Omental fat pad (tissue), 4 donors: ENCODE data around the gene YJU2. TPM values are rescaled to one million over a fixed set of nuclear protein-coding genes. Genes with fewer than 3 reads are reported as not detected.

ENCODE experiments used
- ATAC-seq: fragments of 150-250 bp; one replicate; pipeline ENCODE4 v1.9.1; 2016; ENCODE audit warnings: mild to moderate bottlenecking, moderate library complexity; ENCODE audit not compliant: low FRiP score
- DNase-seq: peaks from one replicate; pipeline ENCODE4 v3.0.0-alpha.2; 2019; ENCODE audit warnings: low spot score
- total RNA-seq, 4 donors: library from RNA; depleted of rRNA; stranded (reverse); fragments of >200 nt; gene quantifications; one replicate each; pipeline ENCODE4 v1.1.0, GENCODE V29; 2016
- TF ChIP-seq, protein P1 (sequence below), 3 donors: fragments of 450-650 bp; IDR thresholded peaks; one replicate each; pipeline ENCODE4 v1.5.1; 2016 to 2017; ENCODE audit warnings: antibody characterized with exemption in 3 of 3, mild to moderate bottlenecking in 3 of 3, moderate library complexity in 2 of 3

Gene YJU2
- 10 to 100 TPM; 13.2 to 23.7 (median 16.8) TPM for total RNA-seq

- DNase-seq = peak; percentile 99
- ATAC-seq = peak; percentile 99
- TF ChIP-seq, protein P1, sequence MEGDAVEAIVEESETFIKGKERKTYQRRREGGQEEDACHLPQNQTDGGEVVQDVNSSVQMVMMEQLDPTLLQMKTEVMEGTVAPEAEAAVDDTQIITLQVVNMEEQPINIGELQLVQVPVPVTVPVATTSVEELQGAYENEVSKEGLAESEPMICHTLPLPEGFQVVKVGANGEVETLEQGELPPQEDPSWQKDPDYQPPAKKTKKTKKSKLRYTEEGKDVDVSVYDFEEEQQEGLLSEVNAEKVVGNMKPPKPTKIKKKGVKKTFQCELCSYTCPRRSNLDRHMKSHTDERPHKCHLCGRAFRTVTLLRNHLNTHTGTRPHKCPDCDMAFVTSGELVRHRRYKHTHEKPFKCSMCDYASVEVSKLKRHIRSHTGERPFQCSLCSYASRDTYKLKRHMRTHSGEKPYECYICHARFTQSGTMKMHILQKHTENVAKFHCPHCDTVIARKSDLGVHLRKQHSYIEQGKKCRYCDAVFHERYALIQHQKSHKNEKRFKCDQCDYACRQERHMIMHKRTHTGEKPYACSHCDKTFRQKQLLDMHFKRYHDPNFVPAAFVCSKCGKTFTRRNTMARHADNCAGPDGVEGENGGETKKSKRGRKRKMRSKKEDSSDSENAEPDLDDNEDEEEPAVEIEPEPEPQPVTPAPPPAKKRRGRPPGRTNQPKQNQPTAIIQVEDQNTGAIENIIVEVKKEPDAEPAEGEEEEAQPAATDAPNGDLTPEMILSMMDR (IDR thresholded peaks at IDR 0.05) = no peak
Measured at GRCh38 chr19:4246767-4247593, at the start of gene YJU2. YJU2 (plus strand) TSS chr19:4247080; CDS start chr19:4247147, 67 bp downstream.

DNA sequence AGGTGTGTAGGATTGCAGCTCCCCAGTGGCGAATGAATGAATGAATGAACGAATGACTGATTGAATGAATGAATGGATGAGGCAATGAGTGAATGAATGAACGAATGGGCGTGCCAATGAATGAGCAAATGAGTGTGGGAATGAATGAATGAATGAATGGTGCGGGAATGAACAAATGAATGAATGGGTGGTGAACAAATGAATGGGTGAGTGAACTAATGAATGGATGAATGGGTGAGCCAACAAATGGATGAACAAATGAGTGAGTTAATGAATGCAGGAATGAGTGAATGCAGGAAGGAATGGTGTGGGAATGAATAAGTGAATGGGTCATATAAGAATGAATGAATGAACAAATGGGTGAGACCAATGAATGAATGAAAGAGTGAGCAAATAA, 49.7 kb upstream of the YJU2 start:
- TF ChIP-seq, protein P1 (IDR thresholded peaks at IDR 0.05) = no peak
- no peak for DNase-seq
- ATAC-seq = no peak

GRCh38 chr19:4197625-4198466, 49.0 kb upstream of the YJU2 start:
- no peak for ATAC-seq
- no peak for DNase-seq
- TF ChIP-seq, protein P1 (IDR thresholded peaks at IDR 0.05) = no peak

GRCh38 chr19:4198467-4199126, 48.3 kb upstream of the YJU2 start:
- ATAC-seq (no peak), DNase-seq (no peak)
- TF ChIP-seq, protein P1 (IDR thresholded peaks at IDR 0.05) = no peak

DNA sequence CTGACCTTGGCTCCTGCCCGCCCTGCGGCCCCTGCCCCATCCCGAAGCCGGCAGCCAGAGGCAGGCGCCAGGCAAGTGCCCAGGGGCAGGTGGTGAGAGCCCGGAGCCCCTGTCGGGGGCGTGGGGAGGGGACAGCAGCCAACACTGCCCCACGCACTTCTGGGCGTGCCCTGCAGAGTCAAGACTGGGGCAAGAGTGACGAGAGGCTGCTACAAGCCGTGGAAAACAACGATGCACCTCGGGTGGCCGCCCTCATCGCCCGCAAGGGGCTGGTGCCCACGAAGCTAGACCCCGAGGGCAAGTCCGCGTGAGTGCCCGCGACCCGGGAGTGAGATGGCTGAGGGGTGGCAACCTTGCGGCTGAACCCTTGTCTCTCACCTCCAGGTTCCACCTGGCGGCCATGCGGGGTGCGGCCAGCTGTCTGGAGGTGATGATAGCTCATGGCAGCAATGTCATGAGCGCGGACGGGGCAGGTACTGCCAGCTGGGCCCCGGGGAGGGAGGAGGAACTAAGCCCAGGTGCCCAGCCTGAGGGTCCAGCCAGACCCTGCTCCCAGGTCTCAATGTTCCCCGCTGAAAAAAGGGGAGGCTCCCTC, 47.1 kb upstream of the YJU2 start:
- TF ChIP-seq, protein P1 (IDR thresholded peaks at IDR 0.05) = no peak

DNA sequence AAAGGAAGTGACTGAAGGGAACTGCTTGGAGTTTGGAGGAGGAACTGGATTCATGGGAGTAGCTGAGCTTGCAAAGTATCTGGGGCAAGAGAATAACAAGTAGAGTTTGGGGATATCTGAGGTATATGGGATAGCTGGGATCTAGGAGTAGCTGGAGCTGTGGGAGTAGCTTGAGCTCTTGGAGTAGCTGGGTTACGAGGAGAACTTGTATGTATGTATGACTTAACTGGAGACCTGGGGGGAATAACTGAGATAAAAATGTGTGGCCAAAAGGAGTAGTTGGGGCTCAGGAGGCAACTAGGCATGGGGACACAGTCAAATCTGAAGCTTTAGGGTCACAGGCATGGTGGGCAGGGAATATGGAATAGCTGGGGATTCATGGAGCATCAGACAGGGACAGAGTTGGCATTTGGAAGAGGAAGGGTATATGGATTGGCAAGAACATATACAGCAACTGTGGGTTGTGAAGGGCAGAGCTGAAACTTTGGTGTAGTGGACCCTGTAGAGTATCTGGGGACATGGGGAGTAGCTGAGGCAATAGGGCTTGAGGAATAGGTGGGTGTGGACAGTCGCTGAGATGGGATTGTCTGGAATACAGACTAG, 45.8 kb upstream of the YJU2 start:
- ATAC-seq = no peak
- TF ChIP-seq, protein P1 (IDR thresholded peaks at IDR 0.05) = no peak
- no peak for DNase-seq

More for the DNA sequence above, 47.1 kb upstream of the YJU2 start:
- no peak for DNase-seq
- ATAC-seq = no peak
